WTC11 (cell line): ENCODE results near the gene CHD3. TPM values are rescaled to one million over a fixed set of nuclear protein-coding genes. Genes with fewer than 3 reads are reported as not detected.

Experiments
- ATAC-seq: fragments of 200-7000 bp; cut with Tn5 transposase; 2 replicates; pipeline ENCODE4 v1.10.0; 2021; ENCODE audit warnings: mild to moderate bottlenecking, moderate library complexity
- CTCF ChIA-PET: fragments of 300-600 bp; sonication (Branson Sonifier 250); formaldehyde crosslinking; loops from one replicate; lab custom pipeline; 2021; ENCODE audit warnings: antibody characterized with exemption; lab: Charles Lee
- POLR2A ChIA-PET: fragments of 350-600 bp; sonication (Branson Sonifier 250); formaldehyde crosslinking; loops from one replicate; lab custom pipeline; 2021; ENCODE audit warnings: antibody characterized with exemption; lab: Charles Lee
- DNase-seq: peaks from one replicate; pipeline ENCODE4 v3.0.0; 2021; ENCODE audit warnings: low spot score
- H3K27ac Mint-ChIP-seq: 2 replicates; pipeline ENCODE4 v1.8.0; 2021; ENCODE audit warnings: mixed read lengths
- H3K27me3 Mint-ChIP-seq: 2 replicates; pipeline ENCODE4 v1.8.0; 2021; ENCODE audit warnings: low read depth, mild to moderate bottlenecking, moderate library complexity, mixed read lengths
- H3K36me3 Mint-ChIP-seq: 2 replicates; pipeline ENCODE4 v1.8.0; 2021; ENCODE audit warnings: mixed read lengths
- H3K4me1 Mint-ChIP-seq: 2 replicates; pipeline ENCODE4 v1.8.0; 2022; ENCODE audit warnings: mixed read lengths
- H3K4me3 Mint-ChIP-seq: 2 replicates; pipeline ENCODE4 v1.8.0; 2021; ENCODE audit warnings: mild to moderate bottlenecking, moderate library complexity, mixed read lengths
- H3K9me3 Mint-ChIP-seq: 2 replicates; pipeline ENCODE4 v1.8.0; 2021; ENCODE audit warnings: mixed read lengths
- AFF4 ChIP-seq: sonication (generic); formaldehyde crosslinking; IDR thresholded peaks from 2 replicates; pipeline ENCODE4 v1.8.1; 2023; ENCODE audit warnings: mild to moderate bottlenecking, missing genetic modification reagents, borderline replicate concordance
- ATF3 ChIP-seq: sonication (generic); formaldehyde crosslinking; conservative IDR thresholded peaks from 2 replicates; pipeline ENCODE4 v1.8.1; 2022; ENCODE audit warnings: mild to moderate bottlenecking, missing genetic modification reagents
- CDX4 ChIP-seq: fragments of 250-450 bp; sonication (Bioruptor Pico); IDR thresholded peaks from 2 replicates; pipeline ENCODE4 v1.9.0; 2021; ENCODE audit warnings: moderate library complexity, mild to moderate bottlenecking, inconsistent platforms, borderline replicate concordance
- CREB1 ChIP-seq: sonication (generic); formaldehyde crosslinking; IDR thresholded peaks from 2 replicates; pipeline ENCODE4 v1.8.0; 2023; ENCODE audit warnings: mild to moderate bottlenecking, missing genetic modification reagents
- E2F4 ChIP-seq: sonication (generic); formaldehyde crosslinking; IDR thresholded peaks from 2 replicates; pipeline ENCODE4 v1.8.1; 2022; ENCODE audit warnings: low read depth, mild to moderate bottlenecking, moderate library complexity, missing genetic modification reagents, borderline replicate concordance
- FOXJ3 ChIP-seq: sonication (generic); formaldehyde crosslinking; IDR thresholded peaks from 2 replicates; pipeline ENCODE4 v1.9.0; 2021; ENCODE audit warnings: missing genetic modification reagents, mild to moderate bottlenecking, borderline replicate concordance
- GABPB1 ChIP-seq: sonication (generic); formaldehyde crosslinking; IDR thresholded peaks from 2 replicates; pipeline ENCODE4 v1.8.1; 2023; ENCODE audit warnings: mild to moderate bottlenecking, missing genetic modification reagents
- GRHL2 ChIP-seq: fragments of 250-450 bp; sonication (Bioruptor Pico); IDR thresholded peaks from 2 replicates; pipeline ENCODE4 v1.8.0; 2022; ENCODE audit warnings: mild to moderate bottlenecking, moderate library complexity; ENCODE audit not compliant: insufficient replicate concordance, severe bottlenecking
- GTF2I ChIP-seq: fragments of 250-450 bp; sonication (Bioruptor Pico); conservative IDR thresholded peaks from 2 replicates; pipeline ENCODE4 v1.4.0; 2021; ENCODE audit warnings: mild to moderate bottlenecking
- JAZF1 ChIP-seq: fragments of 250-450 bp; sonication (Bioruptor Pico); IDR thresholded peaks from 2 replicates; pipeline ENCODE4 v1.9.0; 2021; ENCODE audit warnings: moderate library complexity, mild to moderate bottlenecking, inconsistent platforms
- JUN ChIP-seq: sonication (generic); formaldehyde crosslinking; IDR thresholded peaks from 2 replicates; pipeline ENCODE4 v1.8.0; 2023; ENCODE audit warnings: mild to moderate bottlenecking, missing genetic modification reagents
- NFE2L1 ChIP-seq: sonication (generic); formaldehyde crosslinking; IDR thresholded peaks from 2 replicates; pipeline ENCODE4 v1.8.1; 2023; ENCODE audit warnings: missing genetic modification reagents
- SP1 ChIP-seq: sonication (generic); formaldehyde crosslinking; conservative IDR thresholded peaks from 2 replicates; pipeline ENCODE4 v1.8.1; 2022; ENCODE audit warnings: missing genetic modification reagents
- TP53 ChIP-seq: sonication (generic); formaldehyde crosslinking; IDR thresholded peaks from 2 replicates; pipeline ENCODE4 v1.8.1; 2023; ENCODE audit warnings: mild to moderate bottlenecking, missing genetic modification reagents
- USF1 ChIP-seq: sonication (generic); formaldehyde crosslinking; IDR thresholded peaks from 2 replicates; pipeline ENCODE4 v1.8.0; 2022; ENCODE audit warnings: mild to moderate bottlenecking, missing genetic modification reagents
- ZNF121 ChIP-seq: sonication (generic); formaldehyde crosslinking; IDR thresholded peaks from 2 replicates; pipeline ENCODE4 v1.8.0; 2023; ENCODE audit warnings: missing genetic modification reagents
- ZNF138 ChIP-seq: sonication (generic); formaldehyde crosslinking; conservative IDR thresholded peaks from 2 replicates; pipeline ENCODE4 v1.8.1; 2022; ENCODE audit warnings: mild to moderate bottlenecking, moderate library complexity, missing genetic modification reagents
- ZNF232 ChIP-seq: sonication (generic); formaldehyde crosslinking; IDR thresholded peaks from 2 replicates; pipeline ENCODE4 v1.8.0; 2022; ENCODE audit warnings: mild to moderate bottlenecking, missing genetic modification reagents
- ZNF263 ChIP-seq: sonication (generic); formaldehyde crosslinking; IDR thresholded peaks from 2 replicates; pipeline ENCODE4 v1.8.1; 2022; ENCODE audit warnings: low read depth, mild to moderate bottlenecking, moderate library complexity, missing genetic modification reagents
- ZNF396 ChIP-seq: fragments of 250-450 bp; sonication (Bioruptor Pico); IDR thresholded peaks from 2 replicates; pipeline ENCODE4 v1.8.0; 2021; ENCODE audit warnings: mild to moderate bottlenecking, moderate library complexity, borderline replicate concordance
- total RNA-seq: library from RNA; stranded (reverse); gene quantifications from 3 replicates; pipeline ENCODE4 v1.2.3, GENCODE V29; 2021

Gene CHD3
- total RNA-seq, 1 experiment from 2014 or later, result 39.5 TPM

- Mint-ChIP-seq H3K27ac (no peak overlapping the region), H3K36me3 (no peaks in the 10 kb centered on the region), H3K4me3 (no peak overlapping the region), H3K9me3 (no peaks in the 10 kb centered on the region), H3K27me3 (peaks cover 27% of the 10 kb centered on the region), H3K4me1 (peaks cover 22% of the 10 kb centered on the region)
- TF ChIP-seq NFE2L1 (no peak), CREB1 (no peak), TP53 (CRISPR knock-in tag) (no peak), JUN (no peak), AFF4 (no peak), ZNF232 (CRISPR knock-in tag) (no peak), GABPB1 (CRISPR knock-in tag) (no peak), USF1 (CRISPR knock-in tag) (no peak), ZNF138 (CRISPR knock-in tag) (no peak), ATF3 (no peak), GRHL2 (CRISPR knock-in tag) (no peak), GTF2I (CRISPR knock-in tag) (no peak), CDX4 (CRISPR knock-in tag) (no peak), ZNF396 (CRISPR knock-in tag) (no peak), FOXJ3 (no peak)
- CTCF ChIA-PET, result interaction anchor here (1.1 to 7.0 kb wide), 4 partner anchors 10 to 15 kb away, joined by 3 to 66 read pairs (median 6); partner anchors contain the start of genes CYB5D1, KDM6B and NAA38
- DNase-seq (no peak), ATAC-seq (no peak)
- POLR2A ChIA-PET, result no interaction called here
These were observed 41.6 kb upstream of the CHD3 start for GRCh38 chr17:7846765-7847661.

GRCh38 chr17:7848131-7848579, 40.4 kb upstream of the CHD3 start:
- H3K9me3 Mint-ChIP-seq, result no peaks in the 10 kb centered on the region
- no peaks in the 10 kb centered on the region for H3K36me3 Mint-ChIP-seq
- peaks cover 28% of the 10 kb centered on the region for H3K27me3 Mint-ChIP-seq
- no peak for DNase-seq
- CTCF ChIA-PET, result interaction anchor here (0.7 to 7.0 kb wide), 2 partner anchors 11 to 14 kb away, joined by 4 to 66 read pairs; partner anchors contain the start of gene KDM6B
- TF ChIP-seq JAZF1 (CRISPR knock-in tag), result no peak
- no peak for TF ChIP-seq ZNF121 (CRISPR knock-in tag)
- no peak for TF ChIP-seq E2F4 (CRISPR knock-in tag)
- TF ChIP-seq ZNF263, result no peak
- no peak for TF ChIP-seq SP1 (CRISPR knock-in tag)
- TF ChIP-seq, all 79 proteins: peak for 0
- no peak overlapping the region for H3K4me3 Mint-ChIP-seq
- ATAC-seq, result no peak
- peaks cover 23% of the 10 kb centered on the region for H3K4me1 Mint-ChIP-seq
- POLR2A ChIA-PET, result no interaction called here
- no peak overlapping the region for H3K27ac Mint-ChIP-seq
